Trophoblast cell (in vitro differentiated cells and primary cell): Measurements from ENCODE around the gene BTG1.
A peak's percentile ranks its signal among the peaks of the same experiment; 100 is the strongest.

ENCODE experiments used
- DNase-seq, 2 donors: peaks; one replicate each; pipeline ENCODE4 v3.0.0-alpha.2; 2016
- H2AFZ ChIP-seq: 2 replicates; pipeline ENCODE4 v1.6.1; 2013; ENCODE audit warnings: low read length, moderate library complexity, mild to moderate bottlenecking; ENCODE audit not compliant: insufficient read depth, poor library complexity
- H2AK5ac ChIP-seq: 2 replicates; pipeline ENCODE4 v1.6.1; 2013; ENCODE audit warnings: mild to moderate bottlenecking, low read length
- H2BK120ac ChIP-seq: 2 replicates; pipeline ENCODE4 v1.6.1; 2013; ENCODE audit warnings: low read length, mild to moderate bottlenecking, moderate library complexity; ENCODE audit not compliant: insufficient read depth, poor library complexity
- H2BK12ac ChIP-seq: 2 replicates; pipeline ENCODE4 v1.6.1; 2013; ENCODE audit warnings: mild to moderate bottlenecking, low read length, moderate library complexity
- H2BK5ac ChIP-seq: 2 replicates; pipeline ENCODE4 v1.6.1; 2013; ENCODE audit warnings: low read length, low read depth, moderate library complexity, mild to moderate bottlenecking; ENCODE audit not compliant: poor library complexity
- H3K14ac ChIP-seq: 2 replicates; pipeline ENCODE4 v1.6.1; 2013; ENCODE audit warnings: mild to moderate bottlenecking, low read length
- H3K18ac ChIP-seq: 2 replicates; pipeline ENCODE4 v1.6.1; 2013; ENCODE audit warnings: mild to moderate bottlenecking, low read length
- H3K23ac ChIP-seq: 2 replicates; pipeline ENCODE4 v1.6.1; 2013; ENCODE audit warnings: low read length
- H3K27ac ChIP-seq: 2 replicates; pipeline ENCODE4 v1.5.1; 2013; ENCODE audit warnings: low read depth, mild to moderate bottlenecking, inconsistent platforms, low read length, moderate library complexity
- H3K27me3 ChIP-seq: 2 replicates; pipeline ENCODE4 v1.6.1; 2013; ENCODE audit warnings: inconsistent platforms, mild to moderate bottlenecking, low read length, moderate library complexity; ENCODE audit not compliant: insufficient read depth
- H3K36me3 ChIP-seq, 2 experiments: 1 replicate in 1 of 2; 2 replicates in 1 of 2; pipeline ENCODE4 v1.6.1; 2013; ENCODE audit warnings: low read length in 2 of 2, mild to moderate bottlenecking in 2 of 2, moderate library complexity in 1 of 2; ENCODE audit not compliant: insufficient read depth in 2 of 2, control insufficient read depth in 1 of 2
- H3K4ac ChIP-seq: 2 replicates; pipeline ENCODE4 v1.6.1; 2013; ENCODE audit warnings: low read depth, mild to moderate bottlenecking, low read length, moderate library complexity
- H3K4me1 ChIP-seq, 2 experiments: 1 replicate in 1 of 2; 2 replicates in 1 of 2; pipeline ENCODE4 v1.6.1; 2013; ENCODE audit warnings: low read length in 2 of 2, mild to moderate bottlenecking in 2 of 2, moderate library complexity in 1 of 2; ENCODE audit not compliant: insufficient read depth in 2 of 2, control insufficient read depth in 1 of 2
- H3K4me2 ChIP-seq: 2 replicates; pipeline ENCODE4 v1.6.1; 2013; ENCODE audit warnings: inconsistent platforms, mild to moderate bottlenecking, low read length, moderate library complexity
- H3K4me3 ChIP-seq: 2 replicates; pipeline ENCODE4 v1.5.1; 2013; ENCODE audit warnings: mild to moderate bottlenecking, low read depth, low read length, inconsistent platforms
- H3K79me1 ChIP-seq: one replicate; pipeline ENCODE4 v1.6.1; 2013; ENCODE audit warnings: low read length
- H3K79me2 ChIP-seq: 2 replicates; pipeline ENCODE4 v1.6.1; 2013; ENCODE audit warnings: low read length, mild to moderate bottlenecking; ENCODE audit not compliant: control insufficient read depth, insufficient read depth, poor library complexity
- H3K9ac ChIP-seq: 2 replicates; pipeline ENCODE4 v1.6.1; 2013; ENCODE audit warnings: mild to moderate bottlenecking, low read length
- H3K9me3 ChIP-seq: 2 replicates; pipeline ENCODE4 v1.6.1; 2013; ENCODE audit warnings: low read depth, mild to moderate bottlenecking, control low read depth, inconsistent platforms, low read length; ENCODE audit not compliant: insufficient read depth
- H4K12ac ChIP-seq: 2 replicates; pipeline ENCODE4 v1.6.1; 2013; ENCODE audit warnings: low read depth, mild to moderate bottlenecking, low read length, moderate library complexity
- H4K8ac ChIP-seq: 2 replicates; pipeline ENCODE4 v1.6.1; 2013; ENCODE audit warnings: low read depth, mild to moderate bottlenecking, low read length, moderate library complexity
- H4K91ac ChIP-seq: one replicate; pipeline ENCODE4 v1.6.1; 2013; ENCODE audit warnings: low read depth, mild to moderate bottlenecking, low read length, moderate library complexity
- WGBS: extraction: QIAGEN DNeasy Blood & Tissue Kit; methylation state at CpG from one replicate; pipeline ENCODE4 v1.1.7; 2013; ENCODE audit warnings: missing lambda C conversion rate; ENCODE audit not compliant: insufficient read length, insufficient coverage; ENCODE audit errors: extremely low coverage; 5-methylcytosine and 5-hydroxymethylcytosine counted together

Gene BTG1

DNA sequence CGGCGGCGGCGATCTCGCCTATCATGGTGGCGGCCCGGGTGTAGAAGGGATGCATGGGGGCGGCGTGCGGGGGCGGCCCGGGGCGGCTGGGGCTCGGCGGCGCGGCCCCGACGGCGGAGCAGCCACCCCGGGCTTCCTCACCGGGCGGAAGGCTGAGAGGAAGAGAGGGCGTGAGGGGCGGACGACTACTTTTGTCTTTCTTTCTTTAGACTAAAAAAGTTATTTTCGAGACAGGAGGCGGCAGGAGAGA lies 240 bp downstream of the BTG1 start:
- Histone ChIP-seq H3K9ac (peak overlapping the region; percentile 91), H3K79me2 (peaks cover 10% of the 10 kb centered on the region), H3K9me3 (no peaks in the 10 kb centered on the region), H3K27me3 (no peaks in the 10 kb centered on the region), H3K79me1 (peaks cover 13% of the 10 kb centered on the region), H3K4me1 (no peaks in the 10 kb centered on the region), H2BK5ac (peak overlapping the region; percentile 93), H4K91ac (peak overlapping the region; percentile 92), H2BK12ac (peak overlapping the region; percentile 20), H3K23ac (no peak overlapping the region), H3K36me3 (peaks cover 0 to 2% of the 10 kb centered on the region in 2 experiments), H3K18ac (peak overlapping the region; percentile 97), H4K12ac (peak overlapping the region; percentile 35), H2AK5ac (peak overlapping the region; percentile 81), H3K4me2 (peak overlapping the region; percentile 65), H3K4ac (peak overlapping the region; percentile 99), H3K27ac (peak overlapping the region; percentile 75), H2BK120ac (peak overlapping the region; percentile 28), H2AFZ (peak overlapping the region; percentile 40), H3K4me3 (peak overlapping the region; percentile 91), H3K14ac (peak overlapping the region; percentile 97), H4K8ac (peak overlapping the region; percentile 59)
- no CpG with 5 or more reads among the region's 28 CpGs for WGBS
- DNase-seq, result no peak

DNA sequence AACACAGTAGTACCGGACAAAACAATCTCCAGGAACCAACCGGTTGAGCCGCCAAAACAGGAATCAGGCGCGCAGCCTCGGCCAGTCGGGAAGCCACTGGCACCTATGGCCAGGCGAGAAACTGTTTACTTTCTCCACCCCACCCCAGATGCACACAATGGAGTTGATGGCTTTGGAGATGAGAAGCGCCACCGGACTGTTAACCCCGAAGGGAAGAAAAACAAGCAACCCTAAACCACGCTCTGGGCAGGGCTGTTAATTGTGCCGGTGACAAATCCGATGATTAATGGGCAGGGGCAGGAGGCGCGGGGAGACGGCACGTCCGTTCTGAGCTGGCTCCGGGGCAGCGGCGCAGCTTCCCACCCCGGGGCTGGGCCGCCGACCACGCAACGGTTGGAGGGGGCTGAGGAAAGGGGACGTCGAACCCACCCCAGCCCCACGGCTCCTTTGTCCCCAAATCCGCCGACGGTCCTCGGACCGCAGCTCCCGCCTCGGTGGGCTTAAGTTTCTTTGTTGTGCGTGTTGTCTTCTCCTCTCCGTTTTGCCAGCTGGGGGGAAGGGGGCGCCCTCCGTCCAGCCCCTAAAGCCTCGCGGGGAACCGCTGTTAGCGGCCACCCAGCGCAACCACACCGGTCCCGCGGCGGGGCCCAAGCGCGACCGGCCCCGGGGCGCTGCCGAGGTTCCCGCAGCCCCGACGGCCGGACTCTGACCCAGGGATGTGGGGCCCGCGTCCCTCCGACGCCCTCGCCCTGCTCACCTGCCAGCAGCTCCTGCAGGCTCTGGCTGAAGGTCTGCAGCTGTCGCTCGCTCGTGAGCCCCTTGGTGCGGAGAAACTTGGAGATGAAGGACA lies 790 bp downstream of the BTG1 start:
- no peak overlapping the region for H3K23ac ChIP-seq
- peak overlapping the region; percentile 91 for H3K4me3 ChIP-seq
- peak overlapping the region; percentile 97 for H3K14ac ChIP-seq
- peak overlapping the region; percentile 20 for H2BK12ac ChIP-seq
- no peaks in the 10 kb centered on the region for H3K4me1 ChIP-seq
- peak overlapping the region; percentile 93 for H2BK5ac ChIP-seq
- peak overlapping the region; percentile 92 for H4K91ac ChIP-seq
- H3K79me1 ChIP-seq, result peaks cover 13% of the 10 kb centered on the region
- peak overlapping the region; percentile 59 for H4K8ac ChIP-seq
- peak overlapping the region; percentile 99 for H3K4ac ChIP-seq
- peak overlapping the region; percentile 35 for H4K12ac ChIP-seq
- H3K36me3 ChIP-seq, result peaks cover 0 to 2% of the 10 kb centered on the region in 2 experiments
- peak overlapping the region; percentile 91 for H3K9ac ChIP-seq
- H2AK5ac ChIP-seq, result peak overlapping the region; percentile 81
- H3K4me2 ChIP-seq, result peak overlapping the region; percentile 65
- H2BK120ac ChIP-seq, result peak overlapping the region; percentile 28
- H3K27ac ChIP-seq, result peak overlapping the region; percentile 75
- WGBS, result no CpG with 5 or more reads among the region's 69 CpGs
- no peaks in the 10 kb centered on the region for H3K9me3 ChIP-seq
- H3K27me3 ChIP-seq, result no peaks in the 10 kb centered on the region
- peak overlapping the region; percentile 97 for H3K18ac ChIP-seq
- H3K79me2 ChIP-seq, result peaks cover 10% of the 10 kb centered on the region
- peak overlapping the region; percentile 43 for H2AFZ ChIP-seq
- peak; percentile 69 to 80 for DNase-seq

DNA sequence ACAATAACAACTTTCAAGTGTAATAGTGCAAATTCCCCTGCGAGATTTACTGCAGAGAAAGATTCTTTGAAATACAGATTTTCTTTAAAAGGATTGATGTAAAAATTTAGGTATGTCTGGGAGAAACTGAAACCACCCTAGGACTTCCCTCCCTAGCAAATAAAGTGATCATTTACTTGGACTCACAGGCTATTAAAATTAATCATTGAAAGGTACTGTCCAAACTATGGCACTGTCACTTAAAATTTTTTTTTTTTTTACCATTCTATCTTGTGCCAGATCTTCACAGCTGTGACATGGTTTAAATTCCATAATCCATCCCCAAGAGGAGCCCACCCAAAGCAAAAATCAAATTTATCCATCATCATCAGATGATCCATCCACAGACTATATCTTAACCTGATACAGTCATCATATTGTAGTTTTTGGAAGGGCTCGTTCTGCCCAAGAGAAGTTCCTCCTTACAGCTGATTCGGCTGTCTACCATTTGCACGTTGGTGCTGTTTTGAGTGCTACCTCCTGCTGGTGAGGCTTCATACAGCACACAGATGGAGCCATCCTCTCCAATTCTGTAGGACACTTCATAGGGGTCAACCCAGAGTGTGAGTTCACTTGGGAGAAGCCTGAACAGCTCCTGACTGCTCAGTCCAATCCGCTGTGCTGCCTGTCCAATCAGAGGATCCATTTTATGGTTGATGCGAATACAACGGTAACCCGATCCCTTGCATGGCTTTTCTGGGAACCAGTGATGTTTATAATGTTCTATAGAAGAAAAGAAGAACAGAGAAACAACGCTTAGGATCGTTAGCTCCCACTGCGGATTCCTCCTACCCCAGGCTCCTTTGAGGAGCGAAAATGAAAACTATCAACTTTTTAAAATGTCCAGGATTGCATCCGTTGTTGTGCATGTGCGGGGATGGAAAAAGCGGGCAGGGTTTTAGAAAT lies 1.7 kb downstream of the BTG1 start:
- Histone ChIP-seq H2AFZ (no peak overlapping the region), H3K14ac (no peak overlapping the region), H3K18ac (no peak overlapping the region), H3K9me3 (no peaks in the 10 kb centered on the region), H3K79me2 (peaks cover 10% of the 10 kb centered on the region), H3K4me3 (peak overlapping the region; percentile 91), H3K27ac (peak overlapping the region; percentile 75), H3K4ac (peak overlapping the region; percentile 17), H3K23ac (no peak overlapping the region), H3K27me3 (no peaks in the 10 kb centered on the region), H3K4me2 (peak overlapping the region; percentile 65), H3K79me1 (peaks cover 13% of the 10 kb centered on the region), H2BK120ac (no peak overlapping the region), H2BK12ac (no peak overlapping the region), H4K91ac (no peak overlapping the region), H2BK5ac (no peak overlapping the region), H4K8ac (no peak overlapping the region), H4K12ac (no peak overlapping the region), H3K4me1 (no peaks in the 10 kb centered on the region), H3K36me3 (peaks cover 0 to 2% of the 10 kb centered on the region in 2 experiments), H3K9ac (peak overlapping the region; percentile 91), H2AK5ac (no peak overlapping the region)
- no CpG with 5 or more reads among the region's 15 CpGs for WGBS
- DNase-seq, result peak; percentile 71 to 86

DNA sequence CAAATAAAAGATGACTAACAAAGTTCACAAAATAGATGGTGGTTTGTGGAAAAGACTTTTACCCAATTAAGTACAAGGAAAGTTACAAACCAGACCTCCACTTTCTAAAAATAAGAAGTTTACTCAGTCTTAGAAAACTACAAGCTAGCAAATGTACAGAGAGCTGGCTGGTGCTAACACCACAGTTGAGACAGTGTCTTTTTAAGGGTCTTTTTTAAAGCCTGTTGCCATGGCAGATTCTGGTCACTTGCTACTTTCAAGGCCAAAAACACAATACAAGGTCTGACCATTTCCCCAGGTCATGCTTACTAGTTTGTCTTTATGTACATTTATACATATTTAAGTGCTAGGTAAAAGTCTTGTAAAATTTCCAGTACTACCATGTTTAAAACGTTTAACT lies 2.4 kb downstream of the BTG1 start:
- Histone ChIP-seq H2BK120ac (no peak overlapping the region), H3K18ac (no peak overlapping the region)

More for the DNA sequence above, 2.4 kb downstream of the BTG1 start:
- Histone ChIP-seq H2BK5ac (no peak overlapping the region), H3K9ac (no peak overlapping the region), H3K23ac (no peak overlapping the region), H3K4me2 (peak overlapping the region; percentile 49), H2BK12ac (no peak overlapping the region), H3K4me3 (no peak overlapping the region), H3K79me2 (peaks cover 10% of the 10 kb centered on the region), H4K91ac (no peak overlapping the region), H3K9me3 (no peaks in the 10 kb centered on the region), H3K14ac (no peak overlapping the region), H3K79me1 (peaks cover 13% of the 10 kb centered on the region), H3K4me1 (no peaks in the 10 kb centered on the region), H4K8ac (no peak overlapping the region), H3K27ac (no peak overlapping the region), H3K4ac (peak overlapping the region; percentile 88), H2AK5ac (no peak overlapping the region), H3K36me3 (peaks cover 0 to 2% of the 10 kb centered on the region in 2 experiments), H4K12ac (no peak overlapping the region), H2AFZ (no peak overlapping the region), H3K27me3 (no peaks in the 10 kb centered on the region)
- no peak for DNase-seq
- WGBS, result no CpG with 5 or more reads among the region's 1 CpG
